ENCODE measurements around the gene GPC6.

GRCh38 chr13:93249364-93250306 lies 23.0 kb downstream of the GPC6 start:
- TF ChIP-seq POLR2AphosphoS5 (IDR thresholded peaks at IDR 0.05; ENCODE audit: low read depth) (no peak), CTCF (IDR thresholded peaks at IDR 0.05; ENCODE audit: insufficient read depth, low read length) (no peak)

All from HL-60 (cell line).